SK-N-SH treated with all-trans-retinoic acid at 6 μM for 48 hours (cell line): ENCODE results near the gene LHFPL2.

Source experiments
- ATAC-seq: fragments of 200-7000 bp; cut with Tn5 transposase; 3 replicates; pipeline ENCODE4 v1.9.1; 2020; ENCODE audit warnings: mild to moderate bottlenecking, moderate library complexity
- ARNTL ChIP-seq: fragments of 450-650 bp; formaldehyde crosslinking; IDR thresholded peaks from 2 replicates; pipeline ENCODE4 v1.5.0; 2020; ENCODE audit warnings: low read depth, mild to moderate bottlenecking, moderate library complexity, borderline replicate concordance
- BACH2 ChIP-seq: fragments of 250-450 bp; sonication (Bioruptor Pico); IDR thresholded peaks from 2 replicates; pipeline ENCODE4 v1.9.0; 2021; ENCODE audit warnings: mild to moderate bottlenecking, borderline replicate concordance
- CREB5 ChIP-seq: fragments of 250-450 bp; sonication (Bioruptor Pico); IDR thresholded peaks from 2 replicates; pipeline ENCODE4 v1.5.1; 2020; ENCODE audit warnings: low read depth, mild to moderate bottlenecking, moderate library complexity
- CSDC2 ChIP-seq: fragments of 250-450 bp; sonication (Bioruptor Pico); IDR thresholded peaks from 2 replicates; pipeline ENCODE4 v1.5.0; 2020; ENCODE audit warnings: mild to moderate bottlenecking, moderate library complexity
- CSRNP3 ChIP-seq: fragments of 250-450 bp; sonication (Bioruptor Pico); IDR thresholded peaks from 2 replicates; pipeline ENCODE4 v1.5.1; 2021; ENCODE audit warnings: mild to moderate bottlenecking, moderate library complexity
- GLIS3 ChIP-seq: fragments of 250-450 bp; sonication (Bioruptor Pico); IDR thresholded peaks from 2 replicates; pipeline ENCODE4 v1.5.0; 2020; ENCODE audit warnings: mild to moderate bottlenecking, moderate library complexity
- ISL1 ChIP-seq: fragments of 250-450 bp; sonication (Bioruptor Pico); IDR thresholded peaks from 2 replicates; pipeline ENCODE4 v2.1.2; 2022; ENCODE audit warnings: mild to moderate bottlenecking, moderate library complexity
- OSR1 ChIP-seq: fragments of 250-450 bp; sonication (Bioruptor Pico); IDR thresholded peaks from 2 replicates; pipeline ENCODE4 v1.8.0; 2022; ENCODE audit warnings: moderate library complexity, mild to moderate bottlenecking, inconsistent platforms
- PATZ1 ChIP-seq: fragments of 250-450 bp; sonication (Bioruptor Pico); IDR thresholded peaks from 2 replicates; pipeline ENCODE4 v1.8.0; 2020; ENCODE audit warnings: mild to moderate bottlenecking, moderate library complexity, borderline replicate concordance
- POU6F1 ChIP-seq: fragments of 250-450 bp; sonication (Bioruptor Pico); IDR thresholded peaks from 2 replicates; pipeline ENCODE4 v1.8.0; 2021; ENCODE audit warnings: low read depth, mild to moderate bottlenecking, moderate library complexity, borderline replicate concordance
- PPARA ChIP-seq: fragments of 250-450 bp; sonication (Bioruptor Pico); IDR thresholded peaks from 2 replicates; pipeline ENCODE4 v1.5.0; 2020; ENCODE audit warnings: mild to moderate bottlenecking, borderline replicate concordance
- RARB ChIP-seq: fragments of 250-450 bp; sonication (Bioruptor Pico); IDR thresholded peaks from 2 replicates; pipeline ENCODE4 v1.8.0; 2021; ENCODE audit warnings: mild to moderate bottlenecking, moderate library complexity
- SNAI2 ChIP-seq: fragments of 250-450 bp; sonication (Bioruptor Pico); IDR thresholded peaks from 2 replicates; pipeline ENCODE4 v1.5.0; 2020; ENCODE audit warnings: mild to moderate bottlenecking, moderate library complexity
- TCF4 ChIP-seq: fragments of 250-450 bp; sonication (Bioruptor Pico); IDR thresholded peaks from 2 replicates; pipeline ENCODE4 v1.8.0; 2021; ENCODE audit warnings: mild to moderate bottlenecking, moderate library complexity, borderline replicate concordance
- TSHZ2 ChIP-seq: fragments of 250-450 bp; sonication (Bioruptor Pico); IDR thresholded peaks from 2 replicates; pipeline ENCODE4 v1.5.0; 2020; ENCODE audit warnings: mild to moderate bottlenecking, moderate library complexity
- ZC3H10 ChIP-seq: fragments of 250-450 bp; sonication (Bioruptor Pico); IDR thresholded peaks from 2 replicates; pipeline ENCODE4 v1.5.1; 2021; ENCODE audit warnings: mild to moderate bottlenecking, moderate library complexity
- ZFP3 ChIP-seq: fragments of 250-450 bp; sonication (Bioruptor Pico); IDR thresholded peaks from 2 replicates; pipeline ENCODE4 v1.5.0; 2020; ENCODE audit warnings: mild to moderate bottlenecking, moderate library complexity
- ZFP30 ChIP-seq: fragments of 450-650 bp; formaldehyde crosslinking; IDR thresholded peaks from 2 replicates; pipeline ENCODE4 v1.5.0; 2022; ENCODE audit warnings: mild to moderate bottlenecking, moderate library complexity
- ZNF70 ChIP-seq: fragments of 450-650 bp; formaldehyde crosslinking; IDR thresholded peaks from 2 replicates; pipeline ENCODE4 v1.5.0; 2020; ENCODE audit warnings: mild to moderate bottlenecking, moderate library complexity
- ZNF8 ChIP-seq: fragments of 450-650 bp; formaldehyde crosslinking; IDR thresholded peaks from 2 replicates; pipeline ENCODE4 v1.5.0; 2020; ENCODE audit warnings: mild to moderate bottlenecking, moderate library complexity

The LHFPL2 gene

GRCh38 chr5:78521455-78521854 is 127.1 kb downstream of the LHFPL2 start (continued):
- no peak for TF ChIP-seq CSRNP3 (CRISPR knock-in tag)
- TF ChIP-seq POU6F1 (CRISPR knock-in tag): no peak
- no peak for TF ChIP-seq GLIS3 (CRISPR knock-in tag)
- TF ChIP-seq ARNTL (CRISPR knock-in tag): no peak
- no peak for TF ChIP-seq ISL1 (CRISPR knock-in tag)
- no peak for TF ChIP-seq ZC3H10
- TF ChIP-seq PPARA (CRISPR knock-in tag): no peak
- TF ChIP-seq ZFP3 (CRISPR knock-in tag): no peak

GRCh38 chr5:78519198-78519941 is 129.2 kb downstream of the LHFPL2 start:
- TF ChIP-seq PPARA (CRISPR knock-in tag) (no peak), OSR1 (CRISPR knock-in tag) (no peak), ZFP3 (CRISPR knock-in tag) (no peak), ZNF70 (CRISPR knock-in tag) (no peak), ZFP30 (CRISPR knock-in tag) (no peak), TCF4 (CRISPR knock-in tag) (no peak), CSRNP3 (CRISPR knock-in tag) (no peak), ZC3H10 (no peak), CSDC2 (no peak), PATZ1 (no peak), BACH2 (CRISPR knock-in tag) (no peak), TSHZ2 (no peak), RARB (CRISPR knock-in tag) (no peak), ISL1 (CRISPR knock-in tag) (no peak), CREB5 (no peak), SNAI2 (CRISPR knock-in tag) (no peak), ZNF8 (CRISPR knock-in tag) (no peak), POU6F1 (CRISPR knock-in tag) (no peak)
- peak; percentile 42 for ATAC-seq
